Ovary (tissue), 9 donors: ENCODE data around the gene SLX1B. TPM values are rescaled to one million over a fixed set of nuclear protein-coding genes. Genes with fewer than 3 reads are reported as not detected.
A peak's percentile ranks its signal among the peaks of the same experiment; 100 is the strongest.
"Not testable (repeated sequence)": the region's sequence is repeated elsewhere in the genome, so short reads cannot be mapped to it uniquely, and the experiment has no call there.

ENCODE experiments used
- DNase-seq, 5 donors: peaks; one replicate each; pipeline ENCODE4 v3.0.0-alpha.2; 2019 to 2020
- H3K27ac ChIP-seq, 2 donors: fragments of 200-600 bp; one replicate each; pipeline versions ENCODE4 v1.5.1 to v1.8.0; 2019 to 2022
- H3K27me3 ChIP-seq: fragments of 200-600 bp; one replicate; pipeline ENCODE4 v1.8.0; 2022
- H3K36me3 ChIP-seq: fragments of 200-600 bp; sonication (generic); one replicate; pipeline ENCODE4 v1.5.1; 2019
- H3K4me1 ChIP-seq: one replicate; pipeline ENCODE4 v1.8.1; 2013; ENCODE audit warnings: mild to moderate bottlenecking, moderate library complexity; ENCODE audit not compliant: insufficient read depth
- H3K4me3 ChIP-seq: fragments of 200-600 bp; sonication (generic); one replicate; pipeline ENCODE4 v1.5.1; 2017
- H3K9me3 ChIP-seq, 2 donors: fragments of 200-600 bp in 1 of 2; sonication (generic) in 1 of 2; one replicate each; pipeline versions ENCODE4 v1.5.1 to v1.8.1; 2013 to 2019; ENCODE audit warnings: mild to moderate bottlenecking in 1 of 2, moderate library complexity in 1 of 2
- WGBS, 3 donors: extraction: QIAGEN DNeasy Blood & Tissue Kit in 1 of 3; methylation state at CpG; one replicate each; pipeline versions ENCODE4 v1.1.5 to v1.1.7; 2013 to 2017; 5-methylcytosine and 5-hydroxymethylcytosine counted together
- intact Hi-C, 4 donors: fragments of 100-400 bp; cut with DNase I; formaldehyde crosslinking; loops; one replicate each; pipeline versions ENCODE4 v1.11.0 to v1.15.1; 2022 to 2023
- polyA plus RNA-seq, 2 donors: library from polyadenylated mRNA; stranded (reverse); fragments of 200-250 nt in 1 of 2; fragments of 350-450 nt in 1 of 2; fragmentation: Illumina TruSeq in 1 of 2; extraction: RNeasy Lipid Tissue Mini Kit (QIAGEN cat#74804) in 1 of 2; gene quantifications; one replicate each; pipeline ENCODE4 v1.2.3, GENCODE V29; 2013 to 2014
- small RNA-seq: library from RNA; depleted of rRNA; stranded (forward); fragments of <200 nt; gene quantifications from one replicate; pipeline ENCODE3, GENCODE V24; 2016
- total RNA-seq, 7 donors: library from RNA; depleted of rRNA in 2 of 7; stranded (reverse); fragments of >200 nt in 2 of 7; fragmentation: NEBNext Ultra II Directional in 3 of 7; extraction: Animal tissue kit (Norgen Biotek cat#: 25700) in 3 of 7; gene quantifications; one replicate each; pipeline versions ENCODE4 v1.1.0 to v1.2.4, GENCODE V29; 2016 to 2023
- donor health status: DM: no; HTN: no; CAD: no; lungs with moderate emphysema.
- donor health status: DM: no; HTN: no; CAD: no.
- donor health status: Bipolar disorder and iron deficiency.
- donor health status: DM: yes; HTN: yes; CAD: no.
- donor health status: DM: no; HTN: no; CAD: no.
- donor health status: DM: yes; HTN: yes; CAD: no.

The SLX1B gene
- total and polyA plus RNA-seq, 9 donors, result 3.0 to 19.4 (median 8.6) TPM

- H3K4me3 ChIP-seq, DNase-seq, H3K27me3 ChIP-seq, intact Hi-C loops, H3K4me1 ChIP-seq, H3K36me3 ChIP-seq, H3K9me3 ChIP-seq, H3K27ac ChIP-seq: not testable (repeated sequence)
- no CpG with 5 or more reads among the region's 10 CpGs for WGBS, 3 donors
Observed at GRCh38 chr16:29467654-29468366, 13.5 kb downstream of the SLX1B start.

- intact Hi-C loops, H3K27me3 ChIP-seq, H3K36me3 ChIP-seq, H3K9me3 ChIP-seq, H3K4me3 ChIP-seq, H3K4me1 ChIP-seq: not testable (repeated sequence)
- DNase-seq, result peak; percentile 59 to 86 (median 76)
- 3 to 4% (median 4%) methylated on average over 5 to 6 of the region's 6 CpGs for WGBS, 3 donors
- H3K27ac ChIP-seq, result peak overlapping the region in 1 of 2 donors; percentile 41
Observed at GRCh38 chr16:29469660-29470059, 15.3 kb downstream of the SLX1B start.

GRCh38 chr16:29472065-29472464, 17.7 kb downstream of the SLX1B start:
- H3K4me1 ChIP-seq, H3K9me3 ChIP-seq, H3K36me3 ChIP-seq, intact Hi-C loops, DNase-seq, H3K27me3 ChIP-seq, H3K27ac ChIP-seq, H3K4me3 ChIP-seq: not testable (repeated sequence)
- no CpG with 5 or more reads among the region's 4 CpGs for WGBS, 3 donors

DNA sequence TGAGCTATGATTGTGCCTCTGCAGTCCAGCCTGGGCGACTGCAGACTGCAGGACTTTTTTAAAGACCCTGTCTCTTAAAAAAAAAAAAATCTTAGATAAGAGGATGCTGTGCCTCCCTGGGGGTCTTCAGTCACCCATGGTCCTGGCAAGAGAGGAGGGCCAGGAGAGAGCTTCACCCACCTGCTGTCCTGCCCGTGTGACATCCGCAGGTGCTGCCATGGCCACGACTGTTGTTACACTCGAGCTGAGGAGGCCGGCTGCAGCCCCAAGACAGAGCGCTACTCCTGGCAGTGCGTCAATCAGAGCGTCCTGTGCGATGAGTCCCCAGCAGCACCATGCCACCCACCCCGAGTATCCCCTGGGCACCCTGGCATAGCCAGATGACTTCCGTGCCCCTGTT, 27.9 kb downstream of the SLX1B start:
- H3K27ac ChIP-seq, H3K9me3 ChIP-seq, H3K36me3 ChIP-seq, H3K4me1 ChIP-seq, H3K4me3 ChIP-seq, H3K27me3 ChIP-seq, intact Hi-C loops: not testable (repeated sequence)
- WGBS, 3 donors, result 73 to 84% (median 82%) methylated on average over 6 to 9 of the region's 12 CpGs
- peak in 4 of 5 donors; percentile 8 to 34 (median 16) for DNase-seq

DNA sequence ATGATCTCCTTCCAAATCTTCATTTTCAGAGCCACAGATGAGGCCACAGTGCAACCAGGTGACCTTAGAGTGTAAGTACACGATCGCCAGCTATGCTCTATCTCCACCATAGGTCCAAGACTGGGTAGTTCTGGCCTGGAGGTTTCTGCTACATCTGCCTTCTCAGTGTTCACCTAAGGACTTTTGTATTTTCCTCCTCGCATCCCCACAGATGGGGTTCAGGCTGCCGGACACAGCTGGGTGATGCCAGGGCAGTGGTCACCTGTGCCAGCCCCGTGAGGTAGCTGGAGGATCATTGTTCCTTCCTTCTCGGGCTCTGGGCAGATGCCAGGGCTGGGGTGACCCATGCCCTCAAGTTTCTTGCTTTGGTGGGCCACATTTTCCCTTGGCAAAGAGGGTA, 52.0 kb downstream of the SLX1B start, which contains the start of gene NPIPB12:
NPIPB12 (minus strand) TSS at position 101 of the 400 bp plus-strand sequence.
- WGBS, 3 donors, result 84% methylated on average over 2 of the region's 6 CpGs; no CpG with 5 or more reads in 2 of the 3 donors
- intact Hi-C loops, H3K27me3 ChIP-seq, H3K27ac ChIP-seq, DNase-seq, H3K36me3 ChIP-seq, H3K4me1 ChIP-seq, H3K4me3 ChIP-seq, H3K9me3 ChIP-seq: not testable (repeated sequence)

Small RNA genes within 50 kb of the gene (small RNA-seq; reads per million reads assigned to genes)
- gene AC133555.2, result not detected

Other genes starting within 250 kb of the SLX1B start
- 1 to 10 TPM in 3 of 7 donors, under 1 TPM in 4; 0.46 to 3.6 (median 0.98) TPM for gene NPIPB11, start 47.8 kb upstream of the SLX1B start, total RNA-seq
- gene NPIPB11, start 47.8 kb upstream of the SLX1B start, polyA plus RNA-seq, result 1 to 10 TPM in 1 of 2 donors, under 1 TPM in 1; 0.42 to 3.3 TPM
- gene BOLA2, start 182 bp upstream of the SLX1B start, total RNA-seq, result 10 to 100 TPM in 1 of 7 donors, 1 to 10 TPM in 6; 1.9 to 18.4 (median 7.8) TPM
- 1 to 10 TPM; 5.8 to 5.9 TPM for gene BOLA2, start 182 bp upstream of the SLX1B start, polyA plus RNA-seq
- gene SULT1A4, start 5.4 kb downstream of the SLX1B start, total RNA-seq, result 1 to 10 TPM in 5 of 7 donors, under 1 TPM in 2; 0.68 to 6.5 (median 2.7) TPM
- gene SULT1A4, start 5.4 kb downstream of the SLX1B start, polyA plus RNA-seq, result 10 to 100 TPM in 1 of 2 donors, under 1 TPM in 1; 0.23 to 10.5 TPM
- gene NPIPB12, start 51.9 kb downstream of the SLX1B start, total RNA-seq, result 10 to 100 TPM; 11.0 to 65.3 (median 29.5) TPM
- gene NPIPB12, start 51.9 kb downstream of the SLX1B start, polyA plus RNA-seq, result 10 to 100 TPM; 19.0 to 26.3 TPM
- gene SPN, start 208.7 kb downstream of the SLX1B start, total RNA-seq, result 1 to 10 TPM in 3 of 7 donors, under 1 TPM in 4; 0.60 to 2.3 (median 0.88) TPM
- gene SPN, start 208.7 kb downstream of the SLX1B start, polyA plus RNA-seq, result 1 to 10 TPM in 1 of 2 donors, under 1 TPM in 1; 0.42 to 5.1 TPM
- 10 to 100 TPM; 31.8 to 67.9 (median 43.1) TPM for gene QPRT, start 224.6 kb downstream of the SLX1B start, total RNA-seq
- 10 to 100 TPM; 21.4 to 47.7 TPM for gene QPRT, start 224.6 kb downstream of the SLX1B start, polyA plus RNA-seq